ENCODE measurements around the gene NFATC1.

NFATC1 gene

GRCh38 chr18:79578396-79579260, 182.9 kb downstream of the NFATC1 start:
- DNase-seq: no peak

All from NCI-H187 (cell line).